ENCODE results near the gene KLC3. TPM values are rescaled to one million over a fixed set of nuclear protein-coding genes. Genes with fewer than 3 reads are reported as not detected.

KLC3 gene
- polyA plus RNA-seq: under 1 TPM in 1 of 4 donors, not detected in 3; 0.06 TPM
- long read RNA-seq, donor 1: 0 reads
- long read RNA-seq, donor 2: 0 reads
- long read RNA-seq, donor 3: 0 reads
- long read RNA-seq, donor 4: 0 reads
- long read RNA-seq, donor 5: 0 reads
- long read RNA-seq, donor 6: 0 reads
- long read RNA-seq, donor 7, partial matches to known transcripts: 11 of 11 reads
- long read RNA-seq, donor 7, other reads (novel, unspliced or antisense): 0 of 11 reads
- long read RNA-seq, donor 8, partial matches to known transcripts: 0 of 1 reads
- long read RNA-seq, donor 8, other reads (novel, unspliced or antisense): 0 of 1 reads
- long read RNA-seq, donor 9: 0 reads
- long read RNA-seq, donor 10: 0 reads

DNA sequence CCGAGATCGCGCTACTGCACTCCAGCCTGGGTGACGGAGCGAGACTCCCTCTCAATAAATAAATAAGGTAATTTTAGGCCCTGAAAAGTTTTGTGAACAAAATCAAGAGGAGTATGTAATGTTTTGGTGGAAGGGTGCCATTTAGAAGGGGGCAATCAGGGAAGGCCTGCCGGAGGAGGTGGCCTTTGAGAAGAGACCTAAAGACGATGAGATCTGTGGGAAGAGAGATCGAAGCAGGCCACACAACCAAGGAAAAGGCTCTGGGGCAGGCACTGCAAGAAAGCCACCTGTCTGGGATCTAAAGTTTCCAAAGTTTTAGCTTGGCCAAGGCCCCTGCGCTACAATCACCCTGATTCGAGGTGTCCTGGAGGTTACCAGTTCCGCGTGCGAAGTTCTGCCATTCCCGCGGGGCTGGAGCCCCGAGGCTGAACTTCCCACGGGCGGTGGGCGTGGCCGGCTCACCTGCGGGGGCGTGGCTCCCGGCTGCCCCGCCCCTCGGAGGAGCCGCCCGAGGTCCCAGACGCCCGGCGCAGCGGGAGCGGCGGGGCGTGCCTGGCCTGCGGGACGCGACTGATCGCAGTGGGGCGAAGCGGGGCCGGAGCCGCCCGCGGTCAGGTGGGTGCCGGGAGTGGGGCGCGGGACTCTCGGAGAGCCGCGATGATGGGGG lies at the start of gene KLC3:
Gene KLC3 (plus strand): TSS at position 519 of the 667 bp plus-strand sequence. CDS start 4,792 bp downstream, outside the sequence.
- H3K27me3 ChIP-seq (ENCODE audit: control insufficient read depth in 3 of 3, insufficient read depth in 3 of 3, low read length in 3 of 3): peaks cover 2 to 43% (median 8%) of the 10 kb centered on the region in 3 donors
- FAIRE-seq (no peak), DNase-seq (peak; percentile 68 to 74)
- no peaks in the 10 kb centered on the region for H3K9me3 ChIP-seq (ENCODE audit: control insufficient read depth in 2 of 2, insufficient read depth in 1 of 2, low read depth in 1 of 2, low read length in 1 of 2)
- H3K27ac ChIP-seq (ENCODE audit: low read depth in 1 of 3, low read length in 2 of 3): no peak within 1 kb of the TSS
- no peaks in the 10 kb centered on the region for H3K36me3 ChIP-seq (ENCODE audit: control insufficient read depth in 3 of 3, insufficient read depth in 2 of 3, low read depth in 1 of 3, low read length in 3 of 3)
- WGBS, 3 donors: 12 to 14% (median 12%) methylated on average over 37 to 50 of the region's 50 CpGs
- H3K4me1 ChIP-seq (ENCODE audit: control insufficient read depth in 3 of 3, insufficient read depth in 2 of 3, low read depth in 1 of 3, low read length in 2 of 3): peaks cover 0 to 4% (median 0%) of the 10 kb centered on the region in 3 donors
- H3K4me3 ChIP-seq (ENCODE audit: low read depth in 1 of 3, low read length in 3 of 3): peak within 1 kb of the TSS in 1 of 3 donors; percentile 27

DNA sequence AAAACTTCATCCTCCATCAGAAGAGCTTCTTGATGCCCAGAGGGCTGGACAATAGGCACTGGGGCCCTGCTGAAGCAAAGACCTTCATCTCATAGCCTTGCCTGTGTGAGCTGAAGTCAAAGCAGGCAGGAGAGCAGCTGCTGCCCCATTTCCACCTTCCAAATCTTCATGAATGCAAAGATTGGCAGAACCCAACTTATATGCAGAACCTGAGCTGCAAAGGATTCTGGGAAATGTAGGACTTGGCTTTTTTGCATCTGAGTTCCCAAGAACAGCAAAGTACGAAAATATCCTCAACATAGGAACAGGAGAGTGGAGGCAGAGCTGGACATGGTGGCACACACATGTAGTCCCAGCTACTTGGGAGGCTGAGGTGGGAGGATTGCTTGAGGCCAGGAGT lies 48.7 kb upstream of the KLC3 start:
- WGBS, 3 donors: 91 to 100% (median 95%) methylated on average over 1 of the region's 1 CpG
- Histone ChIP-seq H3K36me3 (ENCODE audit: control insufficient read depth in 3 of 3, insufficient read depth in 2 of 3, low read depth in 1 of 3, low read length in 3 of 3) (peaks cover 0 to 57% (median 0%) of the 10 kb centered on the region in 3 donors), H3K4me1 (ENCODE audit: control insufficient read depth in 3 of 3, insufficient read depth in 2 of 3, low read depth in 1 of 3, low read length in 2 of 3) (no peaks in the 10 kb centered on the region), H3K9me3 (ENCODE audit: control insufficient read depth in 2 of 2, insufficient read depth in 1 of 2, low read depth in 1 of 2, low read length in 1 of 2) (peaks cover 0 to 16% of the 10 kb centered on the region in 2 donors), H3K4me3 (ENCODE audit: low read depth in 1 of 3, low read length in 3 of 3) (no peak overlapping the region), H3K27me3 (ENCODE audit: control insufficient read depth in 3 of 3, insufficient read depth in 3 of 3, low read length in 3 of 3) (no peaks in the 10 kb centered on the region), H3K27ac (ENCODE audit: low read depth in 1 of 3, low read length in 2 of 3) (no peak overlapping the region)
- FAIRE-seq (no peak), DNase-seq (no peak)

DNA sequence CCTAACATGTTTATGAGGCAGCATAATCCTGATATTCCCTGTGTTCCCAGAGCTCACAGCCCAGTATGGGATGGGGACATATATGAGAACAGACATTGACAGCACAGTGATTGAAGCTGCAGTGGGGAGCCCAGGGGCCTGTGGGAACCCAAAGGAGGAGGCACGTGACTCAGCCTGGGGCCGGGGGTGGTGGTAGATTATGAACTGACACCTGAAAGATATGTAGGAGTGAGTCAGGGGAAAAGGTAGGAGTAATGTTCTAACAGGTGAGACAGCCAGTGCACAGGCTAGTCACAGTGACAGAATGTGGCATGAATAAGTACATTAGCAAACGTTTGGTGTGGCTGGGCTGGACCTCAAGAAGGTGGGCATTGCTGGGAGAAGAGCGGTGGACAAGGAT lies 46.9 kb upstream of the KLC3 start:
- Histone ChIP-seq H3K27me3 (ENCODE audit: control insufficient read depth in 3 of 3, insufficient read depth in 3 of 3, low read length in 3 of 3) (no peaks in the 10 kb centered on the region), H3K4me3 (ENCODE audit: low read depth in 1 of 3, low read length in 3 of 3) (no peak overlapping the region), H3K27ac (ENCODE audit: low read depth in 1 of 3, low read length in 2 of 3) (no peak overlapping the region), H3K36me3 (ENCODE audit: control insufficient read depth in 3 of 3, insufficient read depth in 2 of 3, low read depth in 1 of 3, low read length in 3 of 3) (peaks cover 0 to 62% (median 0%) of the 10 kb centered on the region in 3 donors), H3K4me1 (ENCODE audit: control insufficient read depth in 3 of 3, insufficient read depth in 2 of 3, low read depth in 1 of 3, low read length in 2 of 3) (no peaks in the 10 kb centered on the region), H3K9me3 (ENCODE audit: control insufficient read depth in 2 of 2, insufficient read depth in 1 of 2, low read depth in 1 of 2, low read length in 1 of 2) (peaks cover 0 to 16% of the 10 kb centered on the region in 2 donors)
- 77 to 81% (median 77%) methylated on average over 4 of the region's 4 CpGs for WGBS, 3 donors
- no peak for DNase-seq
- FAIRE-seq: no peak

DNA sequence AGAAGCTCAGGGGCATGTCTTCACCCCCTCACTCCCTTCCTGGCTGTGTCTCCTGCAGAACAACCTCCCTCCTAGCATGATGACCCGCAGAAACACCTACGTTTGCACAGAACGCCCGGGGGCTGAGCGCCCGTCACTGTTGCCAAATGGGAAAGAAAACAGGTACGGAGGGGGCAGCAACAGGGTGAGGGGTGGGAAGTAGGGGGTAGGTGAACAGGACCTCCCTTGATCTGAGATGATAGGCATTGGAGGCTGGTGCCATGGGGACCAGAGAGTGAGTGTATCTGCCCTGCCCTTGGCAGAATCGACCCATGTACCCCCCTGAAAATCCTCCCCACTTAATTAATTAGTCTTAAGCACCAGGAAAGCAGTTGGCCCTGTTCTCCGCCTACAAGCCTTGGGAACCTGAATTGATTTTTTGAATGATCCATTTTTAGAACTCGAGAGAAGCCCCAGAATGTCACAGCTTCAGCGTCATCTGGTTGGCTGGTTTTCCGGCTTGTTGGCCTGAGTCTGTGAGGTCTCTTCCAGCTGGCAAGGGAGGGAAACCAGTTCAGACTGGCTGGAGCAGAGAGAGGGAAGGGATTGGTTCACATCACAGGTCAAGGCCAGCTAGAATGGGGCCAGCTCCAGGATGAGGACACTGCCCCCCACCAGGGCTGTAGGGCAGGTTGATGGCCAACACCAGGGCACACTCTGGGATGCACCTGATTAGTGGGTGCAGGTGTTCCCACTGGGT lies 46.1 kb upstream of the KLC3 start:
- peaks cover 0 to 16% of the 10 kb centered on the region in 2 donors for H3K9me3 ChIP-seq (ENCODE audit: control insufficient read depth in 2 of 2, insufficient read depth in 1 of 2, low read depth in 1 of 2, low read length in 1 of 2)
- H3K27ac ChIP-seq (ENCODE audit: low read depth in 1 of 3, low read length in 2 of 3): no peak overlapping the region
- H3K4me3 ChIP-seq (ENCODE audit: low read depth in 1 of 3, low read length in 3 of 3): no peak overlapping the region
- no peaks in the 10 kb centered on the region for H3K27me3 ChIP-seq (ENCODE audit: control insufficient read depth in 3 of 3, insufficient read depth in 3 of 3, low read length in 3 of 3)
- H3K36me3 ChIP-seq (ENCODE audit: control insufficient read depth in 3 of 3, insufficient read depth in 2 of 3, low read depth in 1 of 3, low read length in 3 of 3): peaks cover 0 to 65% (median 0%) of the 10 kb centered on the region in 3 donors
- no peak for DNase-seq
- no peak for FAIRE-seq
- H3K4me1 ChIP-seq (ENCODE audit: control insufficient read depth in 3 of 3, insufficient read depth in 2 of 3, low read depth in 1 of 3, low read length in 2 of 3): no peaks in the 10 kb centered on the region
- WGBS, 3 donors: 82 to 92% (median 82%) methylated on average over 12 of the region's 12 CpGs

DNA sequence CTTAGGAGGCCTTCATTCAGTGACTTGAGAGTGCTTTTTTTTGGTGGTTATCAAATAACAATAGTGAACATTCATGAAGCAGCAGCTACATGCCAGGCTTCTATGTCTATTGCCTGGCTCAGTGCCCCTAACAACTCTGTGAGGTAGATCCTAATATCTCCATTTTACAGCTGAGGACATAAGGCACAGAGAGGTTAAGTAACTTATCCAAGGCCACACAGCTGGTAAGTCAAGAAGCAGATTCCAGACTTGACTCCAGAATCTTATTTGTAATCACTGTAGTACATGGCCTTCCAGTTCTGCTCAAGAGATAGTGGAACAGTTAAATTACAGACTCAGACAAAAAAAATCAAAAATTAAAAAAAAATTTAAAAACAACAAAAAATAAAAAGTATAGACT lies 44.7 kb upstream of the KLC3 start:
- H3K27ac ChIP-seq (ENCODE audit: low read depth in 1 of 3, low read length in 2 of 3): no peak overlapping the region
- DNase-seq: no peak
- H3K27me3 ChIP-seq (ENCODE audit: control insufficient read depth in 3 of 3, insufficient read depth in 3 of 3, low read length in 3 of 3): no peaks in the 10 kb centered on the region
- peaks cover 0 to 16% of the 10 kb centered on the region in 2 donors for H3K9me3 ChIP-seq (ENCODE audit: control insufficient read depth in 2 of 2, insufficient read depth in 1 of 2, low read depth in 1 of 2, low read length in 1 of 2)
- FAIRE-seq: no peak
- no peak overlapping the region for H3K4me3 ChIP-seq (ENCODE audit: low read depth in 1 of 3, low read length in 3 of 3)
- peaks cover 0 to 66% (median 0%) of the 10 kb centered on the region in 3 donors for H3K36me3 ChIP-seq (ENCODE audit: control insufficient read depth in 3 of 3, insufficient read depth in 2 of 3, low read depth in 1 of 3, low read length in 3 of 3)
- no peaks in the 10 kb centered on the region for H3K4me1 ChIP-seq (ENCODE audit: control insufficient read depth in 3 of 3, insufficient read depth in 2 of 3, low read depth in 1 of 3, low read length in 2 of 3)

DNA sequence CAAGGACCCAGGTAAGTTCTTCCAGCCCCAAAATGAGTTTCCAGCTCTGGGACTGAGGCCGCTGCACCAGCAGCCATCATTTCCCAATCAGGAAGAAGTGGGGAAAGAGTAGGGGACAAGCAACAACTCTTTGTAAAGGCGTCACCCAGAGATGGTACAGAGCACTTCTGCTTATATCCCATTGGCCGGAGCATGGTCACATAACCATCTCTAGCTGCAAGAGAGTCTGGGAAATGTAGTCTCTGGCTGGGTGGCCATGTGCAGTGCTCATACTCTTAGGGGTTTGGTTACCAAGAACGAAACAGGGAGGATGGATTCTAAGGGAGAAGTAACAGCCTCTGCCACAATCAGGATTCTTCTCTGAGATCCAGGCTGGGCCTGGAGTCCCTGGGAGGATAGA lies 44.2 kb upstream of the KLC3 start:
- H3K36me3 ChIP-seq (ENCODE audit: control insufficient read depth in 3 of 3, insufficient read depth in 2 of 3, low read depth in 1 of 3, low read length in 3 of 3): peaks cover 0 to 61% (median 0%) of the 10 kb centered on the region in 3 donors
- 92 to 98% (median 97%) methylated on average over 4 of the region's 4 CpGs for WGBS, 3 donors
- FAIRE-seq (no peak), DNase-seq (no peak)
- H3K27ac ChIP-seq (ENCODE audit: low read depth in 1 of 3, low read length in 2 of 3): no peak overlapping the region
- H3K4me1 ChIP-seq (ENCODE audit: control insufficient read depth in 3 of 3, insufficient read depth in 2 of 3, low read depth in 1 of 3, low read length in 2 of 3): no peaks in the 10 kb centered on the region
- no peaks in the 10 kb centered on the region for H3K27me3 ChIP-seq (ENCODE audit: control insufficient read depth in 3 of 3, insufficient read depth in 3 of 3, low read length in 3 of 3)
- H3K4me3 ChIP-seq (ENCODE audit: low read depth in 1 of 3, low read length in 3 of 3): no peak overlapping the region
- peaks cover 0 to 16% of the 10 kb centered on the region in 2 donors for H3K9me3 ChIP-seq (ENCODE audit: control insufficient read depth in 2 of 2, insufficient read depth in 1 of 2, low read depth in 1 of 2, low read length in 1 of 2)

DNA sequence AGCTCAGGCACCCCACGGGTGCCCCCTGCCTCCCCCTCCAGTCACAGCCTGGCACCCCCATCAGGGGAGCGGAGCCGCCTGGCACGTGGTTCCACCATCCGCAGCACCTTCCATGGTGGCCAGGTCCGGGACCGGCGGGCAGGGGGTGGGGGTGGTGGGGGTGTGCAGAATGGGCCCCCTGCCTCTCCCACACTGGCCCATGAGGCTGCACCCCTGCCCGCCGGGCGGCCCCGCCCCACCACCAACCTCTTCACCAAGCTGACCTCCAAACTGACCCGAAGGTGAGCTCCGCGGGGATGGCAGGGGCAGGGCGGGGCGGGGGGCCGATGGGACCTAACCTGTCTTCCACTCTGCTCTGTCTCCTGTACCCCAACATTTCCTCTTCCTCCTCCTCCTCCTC lies 42.9 kb upstream of the KLC3 start:
- no peak for FAIRE-seq
- Histone ChIP-seq H3K9me3 (ENCODE audit: control insufficient read depth in 2 of 2, insufficient read depth in 1 of 2, low read depth in 1 of 2, low read length in 1 of 2) (peaks cover 0 to 12% of the 10 kb centered on the region in 2 donors), H3K36me3 (ENCODE audit: control insufficient read depth in 3 of 3, insufficient read depth in 2 of 3, low read depth in 1 of 3, low read length in 3 of 3) (peaks cover 0 to 59% (median 0%) of the 10 kb centered on the region in 3 donors), H3K4me3 (ENCODE audit: low read depth in 1 of 3, low read length in 3 of 3) (no peak overlapping the region), H3K27ac (ENCODE audit: low read depth in 1 of 3, low read length in 2 of 3) (no peak overlapping the region), H3K27me3 (ENCODE audit: control insufficient read depth in 3 of 3, insufficient read depth in 3 of 3, low read length in 3 of 3) (no peaks in the 10 kb centered on the region), H3K4me1 (ENCODE audit: control insufficient read depth in 3 of 3, insufficient read depth in 2 of 3, low read depth in 1 of 3, low read length in 2 of 3) (no peaks in the 10 kb centered on the region)
- no peak for DNase-seq
- WGBS, 3 donors: 92 to 96% (median 96%) methylated on average over 9 to 18 of the region's 18 CpGs

DNA sequence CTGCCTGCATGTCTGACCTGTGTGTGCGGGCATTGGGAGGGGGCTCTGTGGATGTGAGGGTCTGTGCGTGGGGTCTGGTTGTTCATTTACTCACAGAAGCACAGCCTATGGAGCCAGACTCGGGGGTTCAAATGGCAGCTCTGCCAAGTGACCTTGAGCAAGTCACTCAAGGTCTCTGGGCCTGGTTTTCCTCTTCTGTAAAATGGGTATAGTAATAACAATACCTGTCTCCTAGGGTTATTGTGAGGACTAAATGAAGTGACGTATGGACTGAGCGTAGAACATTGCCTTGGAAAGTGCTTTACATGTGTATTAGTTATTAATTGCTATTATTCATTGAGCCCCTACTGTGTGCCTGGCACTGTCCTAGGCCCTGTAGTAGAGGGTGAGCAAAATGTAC lies 42.3 kb upstream of the KLC3 start:
- Histone ChIP-seq H3K4me3 (ENCODE audit: low read depth in 1 of 3, low read length in 3 of 3) (no peak overlapping the region), H3K36me3 (ENCODE audit: control insufficient read depth in 3 of 3, insufficient read depth in 2 of 3, low read depth in 1 of 3, low read length in 3 of 3) (peaks cover 0 to 63% (median 0%) of the 10 kb centered on the region in 3 donors), H3K27me3 (ENCODE audit: control insufficient read depth in 3 of 3, insufficient read depth in 3 of 3, low read length in 3 of 3) (no peaks in the 10 kb centered on the region), H3K4me1 (ENCODE audit: control insufficient read depth in 3 of 3, insufficient read depth in 2 of 3, low read depth in 1 of 3, low read length in 2 of 3) (no peaks in the 10 kb centered on the region), H3K27ac (ENCODE audit: low read depth in 1 of 3, low read length in 2 of 3) (no peak overlapping the region), H3K9me3 (ENCODE audit: control insufficient read depth in 2 of 2, insufficient read depth in 1 of 2, low read depth in 1 of 2, low read length in 1 of 2) (peaks cover 0 to 12% of the 10 kb centered on the region in 2 donors)
- no peak for DNase-seq
- no peak for FAIRE-seq
- 87 to 94% (median 94%) methylated on average over 5 of the region's 5 CpGs for WGBS, 3 donors

All from small intestine (tissue), 16 donors.